HG03520 (cell line): ENCODE measurements around the gene BHLHA15.

ENCODE experiments used
- ATAC-seq: cut with Tn5 transposase; IDR thresholded peaks from one replicate; pipeline ENCODE4 v1.9.1; 2021; ENCODE audit warnings: mild to moderate bottlenecking, moderate library complexity; ENCODE audit not compliant: unreplicated experiment

The BHLHA15 gene

DNA sequence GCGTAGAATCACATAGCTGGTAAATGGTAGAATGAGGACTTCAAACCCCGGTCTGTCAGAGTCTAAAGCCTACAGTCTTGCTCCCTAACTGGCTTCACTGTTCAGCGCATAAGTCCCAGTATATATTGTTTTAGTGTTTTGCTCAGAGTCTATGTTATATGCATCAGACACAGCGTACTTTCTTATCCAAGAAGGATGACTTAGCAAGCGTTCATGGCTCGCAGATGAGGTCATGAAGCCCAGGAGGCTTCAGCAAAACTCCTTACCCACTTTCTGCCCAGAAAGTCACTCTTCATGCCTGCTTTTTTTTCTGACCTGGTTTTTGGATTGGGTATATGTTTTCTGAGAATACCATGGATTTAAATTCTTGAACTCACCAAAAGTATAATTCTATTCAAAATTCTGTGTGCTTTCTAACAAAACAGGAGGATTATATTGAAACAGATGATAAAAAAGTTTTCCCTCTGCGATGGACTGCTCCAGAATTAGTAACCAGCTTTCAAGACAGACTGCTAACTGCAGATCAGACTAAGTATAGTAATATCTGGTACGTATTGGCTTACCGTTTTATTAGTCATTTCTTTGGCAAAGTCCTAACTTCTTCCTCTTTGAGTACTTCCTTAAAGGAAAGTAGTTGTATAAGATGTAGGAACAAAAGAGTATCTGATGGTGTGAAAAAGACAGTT lies 24.6 kb upstream of the BHLHA15 start:
- ATAC-seq: no peak

DNA sequence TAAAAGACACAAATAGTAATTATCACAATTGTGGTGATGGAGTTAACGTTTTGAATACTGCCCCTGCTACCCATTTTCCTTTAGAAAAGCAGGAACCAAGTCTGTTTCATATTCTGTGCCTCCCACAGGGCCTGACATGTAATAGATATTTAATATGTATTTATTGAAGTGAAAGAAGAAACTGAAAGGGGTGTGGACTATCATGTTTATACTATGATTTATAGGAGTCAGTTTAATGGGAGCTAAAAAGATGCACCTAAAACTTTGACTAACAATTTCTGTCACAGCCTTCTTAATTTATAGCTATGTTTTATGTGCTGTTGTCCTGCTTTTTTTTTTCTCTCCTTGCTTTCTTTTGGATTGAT lies 24.1 kb upstream of the BHLHA15 start:
- no peak for ATAC-seq

DNA sequence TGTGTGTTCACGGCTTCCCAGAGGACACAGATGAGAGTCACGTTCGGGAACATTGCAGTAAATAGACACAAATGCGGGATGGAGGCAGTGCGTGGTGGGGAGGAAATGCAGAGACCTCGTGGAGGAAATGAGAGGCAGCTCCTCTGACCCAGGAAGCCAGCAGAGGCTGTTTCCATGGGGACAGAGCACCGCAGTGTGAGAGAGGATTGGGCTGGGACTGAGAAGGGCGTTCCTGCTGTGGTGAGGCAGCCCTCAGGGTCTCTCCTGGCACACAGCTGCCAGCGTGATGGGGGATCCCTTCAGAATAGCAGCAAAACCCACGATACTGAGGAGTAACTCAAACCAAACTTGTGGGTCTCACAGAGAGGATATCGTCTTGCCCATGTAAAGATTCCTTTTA lies 21.7 kb upstream of the BHLHA15 start:
- no peak for ATAC-seq

DNA sequence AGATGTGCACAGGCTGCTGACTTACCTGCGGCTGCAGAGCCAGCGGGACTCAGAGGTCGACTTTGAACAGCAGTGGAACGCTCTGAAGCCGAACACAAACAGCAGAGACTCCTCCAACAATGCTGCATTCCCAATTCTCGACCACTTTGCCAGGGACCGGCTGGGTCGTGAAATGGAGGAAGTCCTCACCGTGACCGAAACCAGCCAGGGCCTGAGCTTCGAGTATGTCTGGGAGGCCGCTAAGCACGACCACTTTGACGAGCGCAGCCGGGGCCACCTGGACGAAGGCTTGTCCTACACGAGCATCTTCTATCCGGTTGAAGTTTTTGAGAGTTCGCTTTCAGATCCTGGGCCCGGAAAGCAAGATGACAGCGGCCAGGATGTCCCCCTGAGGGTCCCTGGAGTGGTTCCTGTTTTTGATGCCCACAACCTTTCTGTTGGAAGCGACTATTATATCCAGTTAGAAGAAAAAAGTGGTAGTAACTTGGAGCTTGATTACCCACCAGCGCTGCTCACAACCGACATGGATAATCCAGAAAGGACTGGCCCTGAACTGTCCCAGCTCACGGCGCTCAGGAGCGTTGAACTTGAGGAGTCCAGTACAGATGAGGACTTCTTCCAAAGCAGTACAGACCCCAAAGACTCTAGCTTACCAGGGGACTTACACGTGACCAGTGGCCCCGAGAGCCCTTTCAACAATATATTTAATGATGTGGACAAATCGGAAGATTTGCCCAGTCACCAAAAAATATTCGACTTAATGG lies 19.4 kb upstream of the BHLHA15 start:
- ATAC-seq: no peak

DNA sequence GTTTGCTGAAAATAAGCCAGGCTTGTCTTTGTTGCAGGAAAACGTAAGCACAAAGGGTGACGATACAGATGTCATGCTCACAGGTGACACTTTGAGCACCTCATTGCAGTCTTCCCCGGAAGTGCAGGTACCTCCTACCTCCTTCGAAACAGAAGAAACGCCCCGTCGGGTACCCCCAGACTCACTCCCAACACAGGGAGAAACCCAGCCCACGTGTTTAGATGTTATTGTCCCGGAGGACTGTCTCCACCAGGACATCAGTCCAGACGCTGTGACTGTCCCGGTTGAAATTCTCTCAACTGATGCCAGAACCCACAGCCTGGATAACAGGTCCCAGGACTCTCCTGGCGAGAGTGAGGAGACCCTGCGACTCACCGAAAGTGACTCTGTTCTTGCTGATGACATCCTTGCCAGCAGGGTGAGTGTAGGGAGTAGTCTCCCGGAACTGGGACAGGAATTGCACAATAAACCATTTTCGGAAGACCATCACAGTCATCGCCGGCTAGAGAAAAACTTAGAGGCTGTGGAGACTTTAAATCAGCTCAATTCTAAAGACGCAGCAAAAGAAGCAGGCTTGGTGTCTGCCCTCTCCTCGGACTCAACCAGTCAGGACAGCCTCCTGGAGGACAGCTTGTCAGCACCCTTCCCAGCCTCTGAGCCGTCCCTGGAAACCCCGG lies 18.3 kb upstream of the BHLHA15 start:
- no peak for ATAC-seq

DNA sequence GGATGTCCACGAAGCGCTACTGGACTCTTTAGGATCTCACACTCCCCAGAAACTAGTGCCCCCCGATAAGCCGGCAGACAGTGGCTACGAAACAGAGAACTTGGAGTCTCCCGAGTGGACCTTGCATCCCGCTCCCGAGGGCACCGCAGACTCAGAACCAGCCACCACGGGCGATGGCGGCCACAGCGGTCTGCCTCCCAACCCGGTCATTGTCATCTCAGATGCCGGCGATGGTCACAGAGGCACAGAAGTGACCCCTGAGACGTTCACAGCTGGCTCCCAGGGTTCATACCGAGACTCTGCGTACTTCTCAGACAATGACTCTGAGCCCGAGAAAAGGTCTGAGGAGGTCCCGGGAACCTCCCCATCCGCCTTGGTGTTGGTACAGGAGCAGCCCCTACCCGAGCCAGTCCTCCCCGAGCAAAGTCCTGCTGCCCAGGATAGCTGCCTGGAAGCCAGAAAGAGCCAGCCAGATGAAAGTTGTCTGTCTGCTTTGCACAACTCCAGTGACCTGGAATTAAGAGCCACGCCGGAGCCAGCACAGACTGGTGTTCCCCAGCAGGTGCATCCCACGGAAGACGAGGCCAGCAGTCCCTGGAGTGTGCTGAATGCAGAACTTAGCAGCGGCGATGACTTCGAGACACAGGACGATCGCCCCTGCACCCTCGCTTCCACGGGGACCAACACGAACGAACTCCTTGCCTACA lies 17.6 kb upstream of the BHLHA15 start:
- no peak for ATAC-seq

DNA sequence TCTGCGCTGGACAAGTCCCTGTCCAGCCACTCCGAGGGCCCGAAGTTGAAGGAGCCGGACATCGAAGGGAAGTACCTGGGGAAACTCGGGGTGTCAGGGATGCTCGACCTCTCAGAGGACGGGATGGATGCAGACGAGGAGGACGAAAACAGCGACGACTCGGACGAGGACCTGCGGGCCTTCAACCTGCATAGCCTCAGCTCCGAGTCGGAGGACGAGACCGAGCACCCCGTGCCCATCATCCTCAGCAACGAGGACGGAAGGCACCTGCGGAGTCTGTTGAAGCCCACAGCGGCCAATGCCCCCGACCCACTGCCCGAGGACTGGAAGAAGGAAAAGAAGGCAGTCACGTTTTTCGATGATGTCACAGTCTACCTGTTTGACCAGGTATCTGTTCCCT lies 17.1 kb upstream of the BHLHA15 start:
- ATAC-seq: no peak

DNA sequence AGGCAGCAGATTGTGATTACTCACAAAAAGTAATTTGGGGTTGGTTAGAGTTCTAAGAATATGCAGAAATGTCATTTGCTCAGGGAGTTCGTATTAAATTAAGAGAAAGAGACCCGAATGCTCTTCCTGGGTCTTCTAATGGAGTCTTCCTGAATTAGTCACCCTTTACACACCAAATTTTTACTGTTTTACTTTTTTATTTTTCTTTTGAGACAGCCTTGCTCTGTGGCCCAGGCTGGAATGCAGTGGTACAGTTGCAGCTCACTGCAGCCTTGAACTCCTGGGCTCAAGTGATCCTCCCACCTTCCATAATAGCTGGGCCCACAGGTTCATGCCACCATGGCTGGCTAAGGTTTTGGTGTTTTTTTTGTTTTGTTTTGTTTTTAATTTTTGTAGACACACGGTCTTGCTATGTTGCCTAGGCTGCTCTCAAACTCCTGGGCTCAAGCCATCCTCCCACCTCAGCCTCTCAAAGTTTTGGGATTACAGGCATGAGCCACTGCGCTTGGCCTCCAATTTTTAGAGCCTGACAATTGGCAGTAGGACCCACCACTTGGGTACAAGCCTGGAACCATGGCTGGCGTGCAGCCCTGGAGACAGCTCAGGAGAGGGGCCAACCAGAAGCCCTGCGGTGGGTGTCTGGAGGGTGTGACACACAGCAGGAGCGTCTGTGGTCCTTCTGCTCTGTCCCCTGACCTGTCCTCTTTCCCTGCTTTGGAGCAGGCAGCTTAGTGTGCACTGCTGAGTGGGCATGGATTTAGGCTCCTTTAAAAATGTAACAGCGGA lies 16.4 kb upstream of the BHLHA15 start:
- ATAC-seq: no peak

DNA sequence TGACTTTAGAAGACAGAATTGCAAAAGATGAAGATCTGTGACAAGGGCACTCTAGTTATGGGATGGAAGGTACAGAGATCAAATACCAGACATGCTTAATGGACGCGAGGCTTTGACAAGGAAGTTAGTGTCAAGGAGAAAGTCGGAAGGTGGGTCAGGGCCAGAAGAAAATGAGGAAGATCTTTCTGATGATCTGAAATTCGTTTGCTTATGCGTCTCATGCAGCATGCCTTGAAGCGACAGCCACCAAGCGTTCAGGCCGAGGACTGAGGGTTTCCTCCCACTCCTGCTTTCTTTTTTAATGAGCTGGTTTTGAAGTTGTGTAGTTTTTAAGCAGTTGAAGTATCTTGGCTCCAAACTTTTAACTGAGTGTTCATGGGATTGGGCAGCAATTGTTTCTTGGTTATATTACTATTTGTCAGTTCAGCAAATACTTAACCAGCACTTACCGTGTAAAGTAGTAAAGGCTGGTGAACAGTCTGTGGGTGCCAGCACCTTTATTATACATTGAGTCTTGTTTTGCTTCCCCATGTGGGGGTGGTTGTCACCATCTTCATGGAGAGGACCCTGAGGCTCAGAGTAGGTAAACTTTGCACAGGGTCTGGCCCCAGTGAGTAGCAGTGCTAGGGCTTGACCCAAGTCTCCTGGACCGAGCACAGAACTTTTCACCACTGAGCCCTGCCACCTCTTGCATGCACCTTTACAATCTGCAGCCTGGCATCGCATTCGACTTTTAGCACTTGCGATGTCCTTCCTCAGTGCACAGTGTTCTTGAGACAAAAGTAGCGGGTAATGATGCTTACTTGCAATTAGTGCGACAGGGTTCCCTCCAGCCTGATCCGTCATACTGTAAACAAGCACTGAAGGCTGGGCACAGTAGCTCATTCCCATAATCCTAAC lies 14.3 kb upstream of the BHLHA15 start:
- no peak for ATAC-seq

DNA sequence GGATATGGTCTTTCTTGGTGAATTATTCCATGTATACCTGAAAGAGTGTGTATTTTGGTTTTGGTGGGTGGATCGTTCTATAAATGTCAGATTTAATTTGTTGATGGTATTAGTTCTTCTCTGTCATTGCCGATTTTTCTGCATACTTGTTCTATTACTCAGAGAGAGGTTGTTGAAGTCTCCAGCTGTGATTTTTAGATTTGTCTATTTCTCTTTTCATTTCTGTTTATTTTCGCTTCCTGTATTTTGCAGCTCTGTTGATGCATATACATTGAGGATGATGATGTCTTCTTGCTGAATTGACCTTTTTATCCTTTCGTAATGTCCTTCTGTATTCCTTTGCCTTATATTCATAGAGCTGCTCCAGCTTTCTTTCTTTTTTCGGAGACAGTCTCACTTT lies 12.1 kb upstream of the BHLHA15 start:
- ATAC-seq: no peak

DNA sequence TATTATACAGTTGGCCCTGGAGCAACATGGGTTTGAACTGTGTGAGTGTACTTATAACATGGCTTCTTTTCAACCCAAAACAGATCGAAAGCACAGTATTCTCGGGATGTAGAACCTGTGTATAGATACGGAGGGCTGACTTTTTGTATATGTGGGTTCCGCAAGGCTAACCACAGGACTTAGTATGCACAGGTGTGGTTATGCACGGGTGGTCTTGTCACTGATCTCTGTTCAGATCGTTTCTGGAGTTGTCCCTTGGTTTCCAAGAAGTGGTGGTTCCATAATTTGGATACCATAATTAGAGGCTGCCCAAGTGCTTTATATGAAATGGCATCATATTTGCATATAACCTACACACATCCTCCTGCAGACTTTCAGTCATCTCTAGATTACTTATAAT lies 10.9 kb upstream of the BHLHA15 start:
- peak; percentile 29 for ATAC-seq

DNA sequence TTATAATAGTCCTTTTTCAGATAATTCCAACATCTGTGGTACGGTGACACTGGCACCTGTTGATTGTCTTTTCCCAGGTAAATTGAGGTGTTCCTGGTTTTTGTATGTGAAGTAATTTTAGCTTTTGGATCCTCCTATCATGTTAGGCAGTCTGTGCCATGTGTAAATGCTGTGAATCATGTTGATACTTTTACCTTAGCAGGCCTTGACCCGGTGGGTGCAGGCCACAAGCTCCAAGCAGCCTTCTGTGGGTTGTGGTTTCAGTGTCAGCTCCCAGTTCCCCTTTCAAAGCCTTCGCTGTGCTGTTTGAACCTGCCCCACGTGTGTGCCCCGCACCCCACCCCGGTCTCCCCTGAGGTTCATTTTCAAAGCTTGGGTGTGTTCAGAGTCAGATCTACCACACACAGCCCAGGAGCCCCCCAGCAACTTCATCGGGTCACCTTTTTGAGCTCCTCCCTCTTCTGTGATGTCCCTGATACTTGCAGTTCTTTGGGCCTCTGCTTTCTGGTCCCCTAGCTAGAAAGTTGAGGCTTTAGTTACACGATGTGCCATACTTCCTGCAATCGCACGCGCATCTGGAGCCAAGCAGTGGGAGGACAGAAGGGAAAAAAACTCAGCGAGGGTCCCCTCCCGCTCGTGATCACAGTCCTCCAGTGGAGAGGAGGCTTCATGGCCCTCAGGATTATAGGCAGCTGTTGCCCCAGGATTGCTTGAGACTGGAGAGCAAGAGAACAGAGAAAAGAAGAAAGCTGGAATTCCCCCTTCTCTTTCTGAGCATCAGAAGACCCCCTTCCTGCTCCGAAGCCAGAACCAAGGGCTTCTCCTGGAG lies 8.7 kb upstream of the BHLHA15 start:
- ATAC-seq: peak; percentile 92

DNA sequence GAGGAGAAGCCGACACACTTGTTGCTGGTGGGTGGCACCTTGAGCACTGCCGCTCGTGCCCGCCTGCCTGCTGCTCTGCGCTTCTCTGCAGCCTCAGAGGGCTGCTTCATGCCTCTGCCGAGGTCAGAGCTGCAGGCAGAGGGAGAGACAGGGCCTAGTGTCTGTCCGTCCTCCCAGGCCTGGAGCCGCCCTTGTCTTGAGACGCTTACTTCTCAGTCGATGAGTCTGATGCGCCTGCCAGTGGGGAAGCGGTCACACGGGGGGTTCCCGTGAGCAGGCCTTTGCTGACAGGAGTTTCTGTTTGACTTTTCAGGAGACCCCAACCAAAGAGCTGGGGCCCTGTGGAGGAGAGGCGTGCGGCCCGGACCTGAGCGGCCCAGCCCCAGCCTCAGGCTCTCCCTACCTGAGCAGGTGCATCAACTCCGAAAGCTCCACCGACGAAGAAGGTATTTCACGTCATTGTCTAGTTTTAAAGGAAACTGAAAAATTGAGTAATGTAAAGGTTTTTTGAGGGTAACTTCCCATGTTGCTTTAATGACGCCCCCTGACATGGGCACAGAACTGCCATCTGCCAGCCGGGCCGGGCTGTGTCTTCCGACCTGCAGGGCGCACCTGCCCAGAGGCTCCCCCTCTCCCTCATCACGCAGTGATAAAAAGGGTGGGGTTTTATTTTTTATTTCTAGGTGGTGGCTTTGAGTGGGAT lies 7.8 kb upstream of the BHLHA15 start:
- ATAC-seq: peak; percentile 26

DNA sequence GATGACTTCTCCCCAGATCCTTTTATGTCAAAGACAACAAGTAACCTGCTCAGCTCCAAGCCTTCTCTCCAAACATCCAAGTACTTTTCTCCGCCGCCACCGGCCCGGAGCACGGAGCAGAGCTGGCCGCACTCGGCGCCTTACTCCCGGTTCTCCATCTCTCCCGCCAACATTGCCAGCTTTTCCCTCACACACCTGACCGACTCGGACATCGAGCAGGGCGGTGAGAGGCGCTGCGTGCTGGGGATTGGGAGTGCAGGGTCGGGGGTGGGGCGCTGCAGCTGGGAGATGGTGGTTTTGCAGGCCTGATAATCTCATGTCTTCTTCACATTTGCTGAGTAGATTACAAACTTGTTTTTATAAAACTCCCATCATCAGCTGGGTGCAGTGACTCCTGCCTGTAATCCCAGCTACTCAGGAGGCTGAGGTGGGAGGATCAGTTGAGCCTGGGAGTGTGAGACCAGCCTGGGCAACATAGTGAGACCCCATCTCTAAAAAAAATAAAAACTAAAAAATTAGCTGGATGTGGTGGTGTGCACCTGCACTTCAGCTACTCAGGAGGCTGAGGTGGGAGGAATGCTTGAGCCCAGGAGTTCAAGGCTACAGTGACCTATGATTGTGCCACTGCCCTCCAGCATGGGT lies 7.2 kb upstream of the BHLHA15 start:
- ATAC-seq: no peak

DNA sequence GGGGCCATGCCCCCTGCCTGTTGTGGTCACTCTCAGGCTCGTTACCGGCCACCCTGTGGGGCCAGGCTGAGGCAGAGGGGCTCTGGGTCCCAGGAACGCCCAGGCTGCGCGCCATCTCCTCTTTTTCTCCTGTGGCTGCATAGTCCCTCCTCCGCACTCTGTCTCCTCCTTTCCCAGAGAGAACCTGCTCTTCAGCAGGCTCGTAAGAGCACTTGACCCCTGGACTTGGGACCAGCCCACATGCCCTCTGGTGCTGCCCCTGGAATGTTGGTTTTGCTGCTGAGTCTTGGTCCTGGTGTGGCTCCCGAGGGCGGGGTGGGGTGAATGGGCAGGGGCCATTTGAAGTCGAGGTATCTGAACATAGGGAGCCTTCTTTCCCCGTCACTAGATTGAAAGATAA lies 6.6 kb upstream of the BHLHA15 start:
- ATAC-seq: no peak

DNA sequence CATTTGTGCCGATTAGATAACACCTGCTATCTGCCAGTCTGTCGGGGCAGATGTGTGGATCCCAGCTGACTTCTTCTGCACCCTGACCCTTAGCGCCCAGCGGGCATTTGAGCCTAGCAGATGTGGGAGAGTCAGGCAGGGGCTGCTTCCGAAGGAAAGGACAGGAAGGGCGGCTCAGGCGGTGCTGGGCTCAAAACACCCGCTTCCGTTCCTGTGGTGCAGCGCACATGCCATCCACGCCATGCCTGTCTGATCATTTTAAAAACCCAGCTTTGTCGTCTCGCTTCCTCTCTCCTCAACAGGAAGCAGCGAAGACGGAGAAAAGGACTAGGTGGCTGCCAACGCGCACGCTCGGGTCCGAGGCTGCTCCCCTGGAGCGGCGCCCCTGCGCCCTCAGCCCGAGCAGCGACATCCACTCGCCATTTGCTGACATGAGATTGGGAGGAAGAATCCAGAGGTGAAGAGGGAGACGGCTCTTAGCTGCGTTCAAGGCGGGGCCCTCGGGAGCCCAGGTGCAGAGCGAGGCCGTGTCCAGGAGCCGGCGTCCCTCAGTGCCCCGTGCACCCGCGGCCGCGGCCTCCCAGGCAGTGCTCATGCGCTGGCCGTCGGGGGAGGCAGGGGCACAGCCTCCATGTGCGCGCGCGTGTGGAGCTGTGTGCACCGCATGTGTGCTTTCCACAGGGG lies 5.9 kb upstream of the BHLHA15 start:
- no peak for ATAC-seq
